RWPE2 (cell line): ENCODE results near the gene CCNJL.

Source experiments
- ATAC-seq: fragments of 200-7000 bp; cut with Tn5 transposase; 3 replicates; pipeline ENCODE4 v1.9.1; 2021; ENCODE audit warnings: low read depth
- DNase-seq: peaks from one replicate; pipeline ENCODE4 v3.0.0-alpha.2; 2020; ENCODE audit warnings: low spot score
- H3K27ac ChIP-seq: fragments of 450-650 bp; 2 replicates; pipeline ENCODE4 v1.5.1; 2017; ENCODE audit warnings: mild to moderate bottlenecking; ENCODE audit not compliant: poor library complexity, severe bottlenecking
- H3K27me3 ChIP-seq: fragments of 250-450 bp; sonication (Bioruptor Pico); 2 replicates; pipeline ENCODE4 v1.5.1; 2021; ENCODE audit warnings: mild to moderate bottlenecking, moderate library complexity; ENCODE audit not compliant: insufficient read depth, poor library complexity, severe bottlenecking
- H3K36me3 ChIP-seq: fragments of 250-450 bp; sonication (Bioruptor Pico); 2 replicates; pipeline ENCODE4 v1.5.1; 2020; ENCODE audit warnings: low read depth, mild to moderate bottlenecking, moderate library complexity
- H3K4me1 ChIP-seq: fragments of 250-450 bp; sonication (Bioruptor Pico); 2 replicates; pipeline ENCODE4 v1.5.1; 2021; ENCODE audit warnings: mild to moderate bottlenecking, moderate library complexity; ENCODE audit not compliant: insufficient read depth, poor library complexity, severe bottlenecking
- H3K4me3 ChIP-seq: fragments of 250-450 bp; sonication (Bioruptor Pico); 2 replicates; pipeline ENCODE4 v1.5.1; 2021; ENCODE audit warnings: mild to moderate bottlenecking, moderate library complexity; ENCODE audit not compliant: severe bottlenecking
- H3K9me3 ChIP-seq: fragments of 250-450 bp; sonication (Bioruptor Pico); 2 replicates; pipeline ENCODE4 v1.5.1; 2021; ENCODE audit warnings: mild to moderate bottlenecking, moderate library complexity; ENCODE audit not compliant: severe bottlenecking
- CTCF ChIP-seq: fragments of 450-650 bp; IDR thresholded peaks from one replicate; pipeline ENCODE4 v1.5.1; 2017; ENCODE audit warnings: mild to moderate bottlenecking, moderate library complexity; ENCODE audit not compliant: poor library complexity, severe bottlenecking

The CCNJL gene

GRCh38 chr5:160268121-160268520 lies 44.2 kb downstream of the CCNJL start:
- DNase-seq (no peak), ATAC-seq (no peak)
- Histone ChIP-seq H3K4me3 (no peak overlapping the region), H3K9me3 (no peaks in the 10 kb centered on the region), H3K27me3 (no peaks in the 10 kb centered on the region), H3K4me1 (peaks cover 30% of the 10 kb centered on the region), H3K27ac (no peak overlapping the region), H3K36me3 (peaks cover 14% of the 10 kb centered on the region; the same call in 1 of the 2 replicates)
- no peak for TF ChIP-seq CTCF

- no peaks in the 10 kb centered on the region for H3K27me3 ChIP-seq
- H3K4me3 ChIP-seq: no peak overlapping the region
- peaks cover 30% of the 10 kb centered on the region for H3K4me1 ChIP-seq
- peaks cover 10% of the 10 kb centered on the region; the same call in 1 of the 2 replicates for H3K36me3 ChIP-seq
- no peak for TF ChIP-seq CTCF
- no peak for ATAC-seq
- no peak for DNase-seq
- no peak overlapping the region for H3K27ac ChIP-seq
- H3K9me3 ChIP-seq: no peaks in the 10 kb centered on the region
Measured at GRCh38 chr5:160266752-160267345, 45.5 kb downstream of the CCNJL start.

- Histone ChIP-seq H3K27me3 (no peaks in the 10 kb centered on the region), H3K4me1 (peaks cover 22% of the 10 kb centered on the region), H3K27ac (no peak overlapping the region), H3K4me3 (no peak overlapping the region), H3K9me3 (no peaks in the 10 kb centered on the region), H3K36me3 (peaks cover 10% of the 10 kb centered on the region; the same call in 1 of the 2 replicates)
- TF ChIP-seq CTCF: no peak
- no peak for ATAC-seq
- DNase-seq: no peak
Measured at GRCh38 chr5:160266044-160266443, 46.3 kb downstream of the CCNJL start.

GRCh38 chr5:160263326-160263855 lies 49.0 kb downstream of the CCNJL start:
- no peak for ATAC-seq

More at GRCh38 chr5:160263326-160263855, 49.0 kb downstream of the CCNJL start:
- H3K4me3 ChIP-seq: no peak overlapping the region
- H3K4me1 ChIP-seq: no peaks in the 10 kb centered on the region
- no peak for TF ChIP-seq CTCF
- no peaks in the 10 kb centered on the region for H3K9me3 ChIP-seq
- no peak overlapping the region for H3K27ac ChIP-seq
- peaks cover 24% of the 10 kb centered on the region for H3K36me3 ChIP-seq
- DNase-seq: no peak
- H3K27me3 ChIP-seq: no peaks in the 10 kb centered on the region
